ENCODE data around the gene LNX2.

Gene LNX2

GRCh38 chr13:27500806-27501534 is 119.4 kb downstream of the LNX2 start:
- DNase-seq, result no peak

GRCh38 chr13:27497563-27498230 is 122.6 kb downstream of the LNX2 start:
- DNase-seq, result no peak

- no peak for DNase-seq
These were observed 123.6 kb downstream of the LNX2 start for GRCh38 chr13:27496536-27497273.

- no peak for DNase-seq
These were observed 124.3 kb downstream of the LNX2 start for GRCh38 chr13:27496006-27496405.
